ENCODE data around the gene DPP7. TPM values are rescaled to one million over a fixed set of nuclear protein-coding genes. Genes with fewer than 3 reads are reported as not detected.

The DPP7 gene
- total RNA-seq, 1 donor from 2014 or later, result 394 TPM

DNA sequence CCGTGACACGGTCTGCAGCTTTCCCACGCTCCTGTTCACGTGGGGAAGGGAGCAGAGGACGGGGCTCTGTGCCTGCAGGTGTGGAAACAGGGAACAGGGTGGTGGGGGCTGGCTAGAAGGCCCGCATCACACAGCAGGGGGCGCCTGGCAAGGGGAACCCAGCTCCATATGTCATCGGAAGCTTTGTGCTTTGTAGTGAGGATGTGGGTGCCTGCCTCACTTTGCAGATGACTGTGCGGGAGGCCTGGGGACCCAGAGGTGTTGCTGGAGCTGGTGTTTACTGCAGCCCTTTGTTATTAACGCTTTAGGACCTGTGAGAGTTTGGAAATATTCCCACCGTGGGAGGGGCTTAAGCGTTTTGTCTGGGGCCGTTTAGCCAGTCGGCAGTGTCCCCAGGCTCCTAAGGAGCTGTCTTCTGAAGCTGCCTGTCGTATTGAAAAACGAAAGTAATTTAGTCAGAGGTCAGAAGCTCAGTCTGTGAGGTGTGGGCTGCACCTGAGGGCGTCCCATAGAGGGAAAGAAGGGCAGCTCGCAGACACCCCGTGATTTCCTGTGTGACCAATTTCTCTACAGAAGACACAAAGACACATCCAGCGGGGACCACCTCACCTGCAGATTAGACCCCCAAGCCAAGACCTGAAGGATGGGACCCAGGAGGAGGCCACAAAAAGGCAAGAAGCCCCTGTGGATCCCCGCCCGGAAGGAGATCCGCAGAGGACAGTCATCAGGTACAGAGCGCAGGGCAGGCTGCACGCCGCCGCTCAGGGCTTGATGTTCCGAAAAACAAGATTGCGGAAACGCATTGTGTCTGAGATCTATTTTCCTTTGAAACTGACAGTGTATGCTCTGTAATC is 18.6 kb downstream of the DPP7 start:
- Mint-ChIP-seq H3K4me1 (ENCODE audit: low read depth) (peaks cover 23% of the 10 kb centered on the region), H3K9me3 (no peaks in the 10 kb centered on the region), H3K4me3 (peak overlapping the region; percentile 72), H3K27me3 (ENCODE audit: insufficient read depth) (no peaks in the 10 kb centered on the region), H3K36me3 (ENCODE audit: low read depth) (peaks cover 30% of the 10 kb centered on the region), H3K27ac (peak overlapping the region; percentile 93)
- DNase-seq (ENCODE audit: low spot score), result peak; percentile 83
- intact Hi-C loops (cut with micrococcal nuclease), result loop anchor here (1.0 kb wide), 3 partner anchors 9 to 22 kb away; partner anchors contain the start of gene DPP7

DNA sequence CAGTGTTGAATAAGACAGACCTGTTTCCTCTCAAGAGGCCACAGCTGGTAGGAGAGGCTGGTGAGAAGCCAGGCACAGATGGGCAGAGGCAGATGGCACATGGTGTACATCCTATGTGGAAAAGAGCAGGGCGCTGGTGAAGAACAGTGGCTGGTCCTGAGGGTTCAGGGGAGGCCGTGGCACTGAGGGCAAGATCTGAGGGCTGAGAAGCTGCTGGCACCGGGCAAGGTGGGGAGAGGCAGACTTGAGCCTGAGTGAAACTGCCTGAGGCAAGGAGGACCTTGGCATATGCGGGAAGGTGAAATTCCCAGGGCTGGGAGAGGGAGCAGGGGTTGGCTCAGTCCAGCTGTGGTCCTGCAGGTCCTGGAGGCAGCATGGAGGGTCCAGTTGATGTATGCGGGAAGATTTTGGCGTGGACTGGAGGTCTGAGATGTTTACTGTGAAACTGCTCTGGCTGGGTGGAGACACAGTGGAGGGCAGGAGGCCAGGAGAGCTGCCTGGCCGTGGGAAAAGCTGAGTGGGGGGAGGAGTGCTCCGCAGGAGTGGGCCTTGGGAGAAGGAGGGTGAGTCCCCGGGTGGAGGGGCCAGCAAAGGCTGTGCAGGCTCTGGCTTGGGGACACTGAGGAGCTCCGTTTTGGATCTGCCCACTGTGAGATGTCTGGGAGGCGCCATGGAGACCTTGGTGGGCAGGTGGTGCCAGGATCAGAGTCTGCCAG is 25.1 kb downstream of the DPP7 start:
- Mint-ChIP-seq H3K9me3 (no peaks in the 10 kb centered on the region), H3K27ac (no peak overlapping the region), H3K36me3 (ENCODE audit: low read depth) (peaks cover 24% of the 10 kb centered on the region), H3K4me1 (ENCODE audit: low read depth) (peaks cover 33% of the 10 kb centered on the region), H3K4me3 (no peak overlapping the region), H3K27me3 (ENCODE audit: insufficient read depth) (no peaks in the 10 kb centered on the region)
- DNase-seq (ENCODE audit: low spot score), result no peak
- intact Hi-C loops (cut with micrococcal nuclease), result loop anchor here (5.0 kb wide), 2 partner anchors 187 to 202 kb away; partner anchors contain the start of gene TRAF2

DNA sequence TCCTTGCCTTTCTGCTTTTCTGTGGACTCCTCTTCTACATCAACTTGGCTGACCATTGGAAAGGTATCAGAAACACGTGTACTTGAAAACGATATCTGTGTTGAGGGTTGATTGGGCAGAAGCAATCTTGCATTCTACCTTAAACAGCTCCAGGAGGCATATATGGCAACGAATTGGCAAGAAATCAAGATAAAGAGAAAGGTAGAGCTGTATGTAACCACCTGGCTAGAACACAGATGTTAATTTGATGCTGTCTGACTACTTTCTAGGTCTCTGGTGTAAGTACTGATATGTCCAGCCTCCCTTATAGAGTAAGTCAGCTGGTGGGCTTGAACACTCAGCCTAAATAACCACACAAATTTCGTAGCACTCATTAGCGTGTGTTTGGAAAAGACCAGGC is 26.4 kb downstream of the DPP7 start:
- peak overlapping the region; percentile 88 for H3K4me3 Mint-ChIP-seq
- H3K4me1 Mint-ChIP-seq (ENCODE audit: low read depth), result peaks cover 37% of the 10 kb centered on the region
- DNase-seq (ENCODE audit: low spot score), result no peak
- H3K27me3 Mint-ChIP-seq (ENCODE audit: insufficient read depth), result no peaks in the 10 kb centered on the region
- intact Hi-C loops (cut with micrococcal nuclease), result loop anchor here (5.0 kb wide), 2 partner anchors 186 to 201 kb away; partner anchors contain the start of gene TRAF2
- peaks cover 22% of the 10 kb centered on the region for H3K36me3 Mint-ChIP-seq (ENCODE audit: low read depth)
- no peaks in the 10 kb centered on the region for H3K9me3 Mint-ChIP-seq
- H3K27ac Mint-ChIP-seq, result peak overlapping the region; percentile 85

DNA sequence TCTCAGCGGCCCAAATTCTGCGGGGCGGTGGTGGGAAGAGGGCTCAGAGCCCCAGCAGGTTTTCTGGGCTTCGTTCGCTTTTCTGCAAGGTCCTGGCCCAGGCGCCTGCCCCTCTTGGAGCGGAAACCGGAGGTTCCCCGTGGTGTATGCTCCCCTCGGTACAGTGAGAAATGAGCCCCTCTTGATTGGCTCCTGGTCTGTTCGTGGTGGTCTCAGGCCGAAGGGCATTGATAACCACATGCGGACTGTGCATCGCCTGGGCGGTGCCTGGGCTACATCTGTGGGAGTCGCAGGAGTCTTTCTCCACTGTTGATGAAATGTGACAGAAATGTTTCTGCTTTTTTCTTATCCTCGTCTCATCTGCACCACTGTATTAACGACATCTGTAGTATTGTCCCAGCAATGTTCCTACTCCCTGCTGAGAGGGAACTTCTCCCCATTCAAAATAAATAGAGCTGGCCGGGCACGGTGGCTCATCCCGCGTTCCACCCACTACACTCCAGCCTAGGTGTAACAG is 27.1 kb downstream of the DPP7 start:
- DNase-seq (ENCODE audit: low spot score), result no peak
- peak overlapping the region; percentile 85 for H3K27ac Mint-ChIP-seq

DNA sequence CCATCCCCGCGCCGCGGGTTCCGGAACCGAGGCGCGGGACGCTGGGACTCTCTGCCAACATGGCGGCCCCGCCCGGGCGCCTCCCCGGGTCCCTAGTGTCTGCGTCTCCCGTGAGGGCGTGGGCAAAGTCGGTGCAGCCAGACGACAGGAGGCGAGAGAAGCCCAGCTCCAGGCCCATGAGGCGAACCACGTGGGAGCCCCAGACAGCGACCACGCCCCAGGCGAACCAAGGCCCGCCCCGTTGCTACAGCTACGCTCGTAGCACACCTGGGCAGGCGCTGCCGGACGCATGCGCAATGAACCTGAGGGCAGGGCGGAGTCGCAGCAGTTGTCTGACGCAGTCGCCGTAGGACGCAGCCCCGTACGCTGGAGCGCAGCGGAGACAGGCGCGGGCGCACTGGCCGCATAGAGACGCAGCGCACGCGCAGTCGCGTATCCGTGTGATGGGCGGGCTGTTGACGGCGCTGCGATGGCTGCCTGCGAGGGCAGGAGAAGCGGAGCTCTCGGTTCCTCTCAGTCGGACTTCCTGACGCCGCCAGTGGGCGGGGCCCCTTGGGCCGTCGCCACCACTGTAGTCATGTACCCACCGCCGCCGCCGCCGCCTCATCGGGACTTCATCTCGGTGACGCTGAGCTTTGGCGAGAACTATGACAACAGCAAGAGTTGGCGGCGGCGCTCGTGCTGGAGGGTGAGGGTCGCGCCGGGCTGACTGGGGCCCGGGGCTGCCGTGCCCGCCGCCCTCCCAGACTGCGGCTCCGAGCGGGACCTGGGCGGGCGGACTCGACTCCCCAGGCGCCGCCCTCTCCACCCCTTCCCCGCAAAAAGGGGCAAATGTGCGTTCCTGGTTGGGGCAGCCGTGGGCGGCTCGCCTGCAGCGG is 27.8 kb downstream of the DPP7 start, which contains the start of gene MAN1B1:
TSS of gene MAN1B1 (plus strand) at position 455 of the 878 bp plus-strand sequence. CDS start at position 470, 15 bp downstream.
- no peaks in the 10 kb centered on the region for H3K27me3 Mint-ChIP-seq (ENCODE audit: insufficient read depth)
- peak; percentile 100 for DNase-seq (ENCODE audit: low spot score)
- no peaks in the 10 kb centered on the region for H3K9me3 Mint-ChIP-seq
- H3K4me1 Mint-ChIP-seq (ENCODE audit: low read depth), result peaks cover 33% of the 10 kb centered on the region
- intact Hi-C loops (cut with micrococcal nuclease), result loop anchor here (1.0 to 5.0 kb wide), 13 partner anchors 9 to 724 kb away; partner anchors contain the start of genes DNLZ, DPP7, MRPL41 and SAPCD2
- H3K36me3 Mint-ChIP-seq (ENCODE audit: low read depth), result peaks cover 14% of the 10 kb centered on the region
- peak within 1 kb of the TSS; percentile 94 for H3K27ac Mint-ChIP-seq
- peak within 1 kb of the TSS; percentile 88 for H3K4me3 Mint-ChIP-seq

More for the DNA sequence above, 27.1 kb downstream of the DPP7 start:
- Mint-ChIP-seq H3K4me1 (ENCODE audit: low read depth) (peaks cover 33% of the 10 kb centered on the region), H3K36me3 (ENCODE audit: low read depth) (peaks cover 19% of the 10 kb centered on the region), H3K27me3 (ENCODE audit: insufficient read depth) (no peaks in the 10 kb centered on the region), H3K4me3 (peak overlapping the region; percentile 88), H3K9me3 (no peaks in the 10 kb centered on the region)
- intact Hi-C loops (cut with micrococcal nuclease), result loop anchor here (1.0 to 5.0 kb wide), 10 partner anchors 8 to 725 kb away; partner anchors contain the start of genes DNLZ, DPP7, SEC16A and TMEM141

DNA sequence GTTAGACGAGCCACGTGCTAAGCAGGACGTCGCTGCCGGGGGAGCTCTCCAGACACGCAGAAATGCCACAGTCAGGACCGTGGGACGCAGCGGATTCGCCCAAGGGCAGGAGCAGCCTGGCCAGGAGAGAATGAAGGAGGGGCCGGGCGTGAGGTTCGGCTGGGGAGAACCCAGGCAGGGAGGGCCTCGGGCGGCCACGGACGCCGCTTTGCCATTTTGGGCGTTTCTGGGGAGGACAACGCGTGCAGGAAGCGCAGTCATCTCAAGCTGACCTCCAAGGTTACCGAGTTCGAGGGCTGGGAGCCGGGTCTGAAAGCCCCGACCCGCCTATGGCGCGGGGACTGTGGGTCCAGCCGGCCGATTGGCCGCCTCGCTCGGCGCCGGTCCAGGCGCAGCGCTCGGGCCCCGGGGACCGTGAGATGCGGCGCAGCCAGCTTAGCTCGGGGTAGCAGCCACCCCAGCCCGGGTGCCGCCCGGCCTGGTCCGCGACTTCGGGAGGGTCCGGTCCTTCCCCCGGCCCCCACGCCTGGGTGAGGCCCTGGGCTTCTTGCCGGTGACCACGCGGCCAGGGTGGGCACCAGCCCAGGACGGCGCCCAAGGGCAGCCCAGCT is 28.5 kb downstream of the DPP7 start:
- Mint-ChIP-seq H3K36me3 (ENCODE audit: low read depth) (peaks cover 11% of the 10 kb centered on the region), H3K4me1 (ENCODE audit: low read depth) (peaks cover 33% of the 10 kb centered on the region), H3K4me3 (peak overlapping the region; percentile 88), H3K27ac (peak overlapping the region; percentile 94), H3K27me3 (ENCODE audit: insufficient read depth) (no peaks in the 10 kb centered on the region), H3K9me3 (no peaks in the 10 kb centered on the region)
- DNase-seq (ENCODE audit: low spot score), result peak; percentile 44
- intact Hi-C loops (cut with micrococcal nuclease), result loop anchor here (1.0 to 5.0 kb wide), 9 partner anchors 9 to 723 kb away; partner anchors contain the start of genes DNLZ, MRPL41, SAPCD2 and SEC16A

DNA sequence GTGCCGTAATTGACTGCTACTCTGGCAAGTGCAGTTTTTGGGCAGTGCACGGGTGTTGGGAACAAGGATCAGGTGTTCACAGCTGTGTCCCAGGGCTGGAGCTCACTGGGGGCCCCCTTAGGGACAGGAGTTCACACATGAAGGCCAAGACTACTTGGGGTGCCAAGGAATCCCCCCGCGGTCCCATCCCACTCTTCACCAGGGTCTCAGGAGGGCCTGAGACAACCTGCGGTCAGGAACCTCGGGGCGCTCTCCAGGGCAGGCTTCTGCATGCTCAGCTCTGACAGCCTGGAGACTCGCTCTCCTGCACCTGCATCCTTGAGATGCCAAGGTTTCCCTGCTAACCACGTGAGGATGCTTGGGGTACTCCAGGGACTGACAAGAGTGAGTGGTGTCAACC is 30.0 kb downstream of the DPP7 start:
- Mint-ChIP-seq H3K4me1 (ENCODE audit: low read depth) (peaks cover 33% of the 10 kb centered on the region), H3K4me3 (no peak overlapping the region), H3K9me3 (no peaks in the 10 kb centered on the region), H3K27ac (no peak overlapping the region), H3K27me3 (ENCODE audit: insufficient read depth) (no peaks in the 10 kb centered on the region), H3K36me3 (ENCODE audit: low read depth) (peaks cover 11% of the 10 kb centered on the region)
- no peak for DNase-seq (ENCODE audit: low spot score)
- intact Hi-C loops (cut with micrococcal nuclease), result no loop called here

DNA sequence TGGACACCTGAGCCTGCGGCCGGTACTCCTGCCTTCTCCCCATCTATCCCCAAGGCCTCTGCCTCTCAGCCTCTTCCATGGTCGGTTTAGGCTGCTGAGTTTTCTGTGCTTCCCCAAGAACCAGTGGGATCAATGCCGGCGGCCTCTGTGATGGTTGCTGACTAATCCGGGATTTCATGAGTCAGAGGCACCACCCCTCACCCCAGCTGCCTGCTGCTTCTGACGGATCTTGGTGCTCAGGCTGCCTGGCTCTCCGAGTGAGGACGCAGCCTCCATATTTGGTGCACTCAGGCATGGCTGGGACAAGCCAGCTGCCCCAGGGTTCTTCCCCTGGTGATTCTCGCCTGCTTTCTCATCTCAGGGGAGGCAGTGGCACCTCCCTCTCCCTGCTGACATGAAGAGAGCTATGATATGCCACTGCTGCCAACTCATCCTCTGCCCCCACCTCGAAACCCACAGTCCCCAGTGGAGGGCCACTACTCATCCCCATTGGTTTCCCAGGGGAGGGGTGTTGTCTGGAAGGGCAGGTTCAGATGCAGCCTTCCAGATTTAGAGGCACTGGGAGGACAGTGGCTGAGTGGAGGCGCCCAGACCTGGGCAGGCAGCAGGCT is 31.0 kb downstream of the DPP7 start:
- peaks cover 3% of the 10 kb centered on the region for H3K36me3 Mint-ChIP-seq (ENCODE audit: low read depth)
- DNase-seq (ENCODE audit: low spot score), result no peak

DNA sequence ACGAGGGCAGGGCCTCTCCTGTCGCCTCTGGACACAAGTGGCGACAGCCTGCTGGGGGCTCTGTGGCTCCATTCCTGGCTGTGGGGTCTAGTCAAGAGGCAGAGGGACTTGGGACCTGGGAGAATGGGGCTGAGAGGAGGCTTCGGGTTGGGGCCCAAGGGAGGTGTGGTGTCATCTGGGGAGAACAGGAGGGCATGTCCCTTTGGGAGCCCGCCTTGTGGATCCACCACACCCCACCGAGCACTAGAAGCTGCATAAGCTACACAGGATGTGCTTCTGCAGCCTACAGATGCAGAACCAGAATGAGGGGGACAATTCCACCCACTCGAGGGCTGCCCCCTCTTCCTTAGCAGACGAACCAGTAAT is 31.6 kb downstream of the DPP7 start:
- Mint-ChIP-seq H3K4me1 (ENCODE audit: low read depth) (peaks cover 20% of the 10 kb centered on the region), H3K27ac (no peak overlapping the region), H3K4me3 (no peak overlapping the region), H3K36me3 (ENCODE audit: low read depth) (peaks cover 3% of the 10 kb centered on the region), H3K27me3 (ENCODE audit: insufficient read depth) (no peaks in the 10 kb centered on the region), H3K9me3 (no peaks in the 10 kb centered on the region)
- DNase-seq (ENCODE audit: low spot score), result no peak
- intact Hi-C loops (cut with micrococcal nuclease), result no loop called here

More for the DNA sequence above, 31.0 kb downstream of the DPP7 start:
- Mint-ChIP-seq H3K27ac (no peak overlapping the region), H3K4me3 (no peak overlapping the region), H3K9me3 (no peaks in the 10 kb centered on the region), H3K4me1 (ENCODE audit: low read depth) (peaks cover 26% of the 10 kb centered on the region), H3K27me3 (ENCODE audit: insufficient read depth) (no peaks in the 10 kb centered on the region)
- intact Hi-C loops (cut with micrococcal nuclease), result no loop called here

DNA sequence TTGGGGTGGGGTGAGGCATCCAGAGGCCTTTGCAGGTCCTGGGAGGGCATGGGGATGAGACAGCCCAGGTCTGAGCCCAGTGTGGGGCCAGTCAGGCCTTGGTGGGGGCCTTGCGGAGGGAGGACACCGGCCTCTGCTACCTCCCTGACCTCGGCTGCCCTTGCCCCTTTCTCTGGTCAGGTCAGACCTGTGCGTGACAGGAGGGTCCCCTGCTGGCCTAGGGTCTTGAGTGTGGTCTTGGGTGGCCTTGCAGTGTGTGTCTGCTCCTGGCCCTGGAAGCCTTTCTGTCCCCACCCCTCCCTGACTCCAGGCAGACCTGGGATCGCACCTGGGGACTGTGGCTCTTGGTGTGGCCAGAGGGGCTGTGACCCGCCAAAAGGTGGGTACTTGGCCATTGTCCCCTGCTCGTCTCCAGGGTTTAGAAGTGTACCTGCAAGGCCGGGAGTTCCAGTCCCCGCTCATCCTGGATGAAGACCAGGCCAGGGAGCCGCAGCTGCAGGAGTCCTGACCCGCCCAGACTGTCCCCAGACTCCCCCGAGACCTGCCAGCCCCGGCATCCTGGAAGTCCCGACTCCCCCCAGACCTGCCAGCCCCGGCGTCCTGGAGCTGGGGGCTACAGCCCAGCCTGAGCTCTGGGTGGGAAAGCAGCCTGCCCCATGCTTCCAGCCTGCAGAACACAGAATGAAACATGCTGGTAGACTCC is 32.2 kb downstream of the DPP7 start:
- intact Hi-C loops (cut with micrococcal nuclease), result no loop called here

More for the DNA sequence above, 32.2 kb downstream of the DPP7 start:
- no peak for DNase-seq (ENCODE audit: low spot score)
- no peaks in the 10 kb centered on the region for H3K27me3 Mint-ChIP-seq (ENCODE audit: insufficient read depth)
- H3K4me1 Mint-ChIP-seq (ENCODE audit: low read depth), result peaks cover 15% of the 10 kb centered on the region
- H3K27ac Mint-ChIP-seq, result no peak overlapping the region
- no peak overlapping the region for H3K4me3 Mint-ChIP-seq
- no peaks in the 10 kb centered on the region for H3K9me3 Mint-ChIP-seq
- peaks cover 3% of the 10 kb centered on the region for H3K36me3 Mint-ChIP-seq (ENCODE audit: low read depth)
